Measurements from ENCODE around the gene CDK2AP2.

CDK2AP2 gene

DNA sequence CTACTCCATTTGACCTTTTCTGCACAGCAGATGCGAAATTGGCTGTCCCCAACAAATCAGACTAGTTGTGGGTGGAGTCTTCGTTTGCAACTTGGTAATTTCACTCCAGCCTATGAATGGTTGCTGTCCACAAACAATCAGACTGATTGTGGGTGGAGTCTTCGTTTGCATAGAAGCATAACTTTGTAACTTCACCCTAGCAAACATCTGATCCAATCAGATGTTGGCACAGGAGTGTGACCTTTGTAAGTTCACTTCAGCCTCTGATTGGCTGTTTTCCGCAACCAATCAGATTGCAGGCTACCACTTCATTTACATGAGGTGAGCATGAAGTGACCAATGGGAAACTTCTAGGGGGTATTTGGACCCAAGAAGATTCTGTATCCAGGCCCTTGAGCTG is 31.6 kb upstream of the CDK2AP2 start:
- Histone ChIP-seq H3K27ac (replicated peaks) (no peak overlapping the region), H3K27me3 (ENCODE audit: insufficient read depth, poor library complexity, severe bottlenecking) (no peaks in the 10 kb centered on the region), H3K4me3 (replicated peaks; ENCODE audit: insufficient read depth, low read length) (no peak overlapping the region)
- no peak for DNase-seq (ENCODE audit: low read depth in 1 of 2, low spot score in 1 of 2)
- TF ChIP-seq, protein P1, sequence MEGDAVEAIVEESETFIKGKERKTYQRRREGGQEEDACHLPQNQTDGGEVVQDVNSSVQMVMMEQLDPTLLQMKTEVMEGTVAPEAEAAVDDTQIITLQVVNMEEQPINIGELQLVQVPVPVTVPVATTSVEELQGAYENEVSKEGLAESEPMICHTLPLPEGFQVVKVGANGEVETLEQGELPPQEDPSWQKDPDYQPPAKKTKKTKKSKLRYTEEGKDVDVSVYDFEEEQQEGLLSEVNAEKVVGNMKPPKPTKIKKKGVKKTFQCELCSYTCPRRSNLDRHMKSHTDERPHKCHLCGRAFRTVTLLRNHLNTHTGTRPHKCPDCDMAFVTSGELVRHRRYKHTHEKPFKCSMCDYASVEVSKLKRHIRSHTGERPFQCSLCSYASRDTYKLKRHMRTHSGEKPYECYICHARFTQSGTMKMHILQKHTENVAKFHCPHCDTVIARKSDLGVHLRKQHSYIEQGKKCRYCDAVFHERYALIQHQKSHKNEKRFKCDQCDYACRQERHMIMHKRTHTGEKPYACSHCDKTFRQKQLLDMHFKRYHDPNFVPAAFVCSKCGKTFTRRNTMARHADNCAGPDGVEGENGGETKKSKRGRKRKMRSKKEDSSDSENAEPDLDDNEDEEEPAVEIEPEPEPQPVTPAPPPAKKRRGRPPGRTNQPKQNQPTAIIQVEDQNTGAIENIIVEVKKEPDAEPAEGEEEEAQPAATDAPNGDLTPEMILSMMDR (IDR thresholded peaks at IDR 0.05; ENCODE audit: insufficient read depth, low read length): no peak
- TF ChIP-seq SPI1 (IDR thresholded peaks at IDR 0.05; ENCODE audit: borderline replicate concordance, low read depth): no peak
- no peak for TF ChIP-seq POLR2AphosphoS5 (IDR thresholded peaks at IDR 0.05; ENCODE audit: low read depth)
- no peak for TF ChIP-seq GABPA (IDR thresholded peaks at IDR 0.05; ENCODE audit: low read depth)
- TF ChIP-seq, protein P2, sequence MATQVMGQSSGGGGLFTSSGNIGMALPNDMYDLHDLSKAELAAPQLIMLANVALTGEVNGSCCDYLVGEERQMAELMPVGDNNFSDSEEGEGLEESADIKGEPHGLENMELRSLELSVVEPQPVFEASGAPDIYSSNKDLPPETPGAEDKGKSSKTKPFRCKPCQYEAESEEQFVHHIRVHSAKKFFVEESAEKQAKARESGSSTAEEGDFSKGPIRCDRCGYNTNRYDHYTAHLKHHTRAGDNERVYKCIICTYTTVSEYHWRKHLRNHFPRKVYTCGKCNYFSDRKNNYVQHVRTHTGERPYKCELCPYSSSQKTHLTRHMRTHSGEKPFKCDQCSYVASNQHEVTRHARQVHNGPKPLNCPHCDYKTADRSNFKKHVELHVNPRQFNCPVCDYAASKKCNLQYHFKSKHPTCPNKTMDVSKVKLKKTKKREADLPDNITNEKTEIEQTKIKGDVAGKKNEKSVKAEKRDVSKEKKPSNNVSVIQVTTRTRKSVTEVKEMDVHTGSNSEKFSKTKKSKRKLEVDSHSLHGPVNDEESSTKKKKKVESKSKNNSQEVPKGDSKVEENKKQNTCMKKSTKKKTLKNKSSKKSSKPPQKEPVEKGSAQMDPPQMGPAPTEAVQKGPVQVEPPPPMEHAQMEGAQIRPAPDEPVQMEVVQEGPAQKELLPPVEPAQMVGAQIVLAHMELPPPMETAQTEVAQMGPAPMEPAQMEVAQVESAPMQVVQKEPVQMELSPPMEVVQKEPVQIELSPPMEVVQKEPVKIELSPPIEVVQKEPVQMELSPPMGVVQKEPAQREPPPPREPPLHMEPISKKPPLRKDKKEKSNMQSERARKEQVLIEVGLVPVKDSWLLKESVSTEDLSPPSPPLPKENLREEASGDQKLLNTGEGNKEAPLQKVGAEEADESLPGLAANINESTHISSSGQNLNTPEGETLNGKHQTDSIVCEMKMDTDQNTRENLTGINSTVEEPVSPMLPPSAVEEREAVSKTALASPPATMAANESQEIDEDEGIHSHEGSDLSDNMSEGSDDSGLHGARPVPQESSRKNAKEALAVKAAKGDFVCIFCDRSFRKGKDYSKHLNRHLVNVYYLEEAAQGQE (IDR thresholded peaks at IDR 0.05; ENCODE audit: insufficient replicate concordance, low read depth): no peak

DNA sequence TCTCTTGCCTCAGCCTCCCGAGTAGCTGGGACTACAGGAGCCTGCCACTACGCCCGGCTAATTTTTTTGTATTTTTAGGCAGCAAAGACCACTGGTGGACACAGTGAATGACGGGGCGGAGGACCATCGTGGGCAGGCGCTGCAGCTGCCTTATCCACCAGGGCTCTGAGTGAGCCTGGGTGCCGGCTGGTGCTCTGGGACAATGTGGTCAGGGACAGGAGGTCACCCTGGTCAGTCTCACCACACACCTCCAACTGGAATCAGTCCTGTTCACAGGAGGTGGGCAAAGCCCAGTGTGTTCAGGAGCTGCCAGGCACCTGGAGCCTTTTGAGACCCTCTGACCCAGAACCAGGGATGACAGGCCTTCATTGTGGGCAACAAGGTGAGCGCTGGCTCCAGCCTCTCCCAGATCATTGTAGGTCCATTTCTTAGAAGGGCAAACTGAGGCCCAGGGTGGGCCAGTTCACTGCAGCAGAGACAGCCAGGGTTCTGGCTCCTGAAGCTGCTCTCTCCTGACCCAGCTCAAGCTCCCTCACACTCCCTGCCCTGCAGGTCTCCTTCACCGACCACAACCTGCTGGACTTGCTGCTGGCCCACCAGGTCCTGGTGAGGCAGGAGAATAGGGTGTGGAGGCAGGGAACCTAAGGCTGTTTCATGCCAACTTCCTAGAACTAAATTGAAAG is 31.0 kb upstream of the CDK2AP2 start:
- no peak overlapping the region for H3K27ac ChIP-seq (replicated peaks)
- DNase-seq (ENCODE audit: low read depth in 1 of 2, low spot score in 1 of 2): no peak
- TF ChIP-seq GABPA (IDR thresholded peaks at IDR 0.05; ENCODE audit: low read depth) (no peak), POLR2AphosphoS5 (IDR thresholded peaks at IDR 0.05; ENCODE audit: low read depth) (no peak), SPI1 (IDR thresholded peaks at IDR 0.05; ENCODE audit: borderline replicate concordance, low read depth) (no peak)
- TF ChIP-seq, protein P1 (IDR thresholded peaks at IDR 0.05; ENCODE audit: insufficient read depth, low read length): no peak
- TF ChIP-seq, protein P2 (IDR thresholded peaks at IDR 0.05; ENCODE audit: insufficient replicate concordance, low read depth): no peak
- H3K27me3 ChIP-seq (ENCODE audit: insufficient read depth, poor library complexity, severe bottlenecking): no peaks in the 10 kb centered on the region
- no peak overlapping the region for H3K4me3 ChIP-seq (replicated peaks; ENCODE audit: insufficient read depth, low read length)

DNA sequence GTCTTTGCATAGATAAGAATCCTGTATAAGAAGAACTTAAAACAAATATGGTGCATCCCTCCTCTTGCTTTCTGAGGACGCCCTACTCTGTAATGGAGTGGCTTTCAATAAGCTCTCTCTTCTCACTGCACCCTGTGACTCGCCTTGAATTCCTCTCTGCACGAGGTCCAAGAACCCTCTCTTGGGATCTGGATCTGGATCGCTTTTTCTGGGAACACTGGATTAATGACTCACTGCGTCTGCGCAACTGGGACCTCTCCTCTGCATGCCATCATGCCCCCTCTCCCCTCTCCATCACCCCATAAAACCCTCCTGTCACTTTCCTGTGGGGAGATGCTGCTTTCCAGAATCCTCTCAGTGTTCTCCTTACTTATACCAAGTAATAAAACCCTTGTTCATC is 30.3 kb upstream of the CDK2AP2 start:
- TF ChIP-seq, protein P2 (IDR thresholded peaks at IDR 0.05; ENCODE audit: insufficient replicate concordance, low read depth): no peak
- TF ChIP-seq SPI1 (IDR thresholded peaks at IDR 0.05; ENCODE audit: borderline replicate concordance, low read depth) (no peak), GABPA (IDR thresholded peaks at IDR 0.05; ENCODE audit: low read depth) (no peak), POLR2AphosphoS5 (IDR thresholded peaks at IDR 0.05; ENCODE audit: low read depth) (no peak)
- TF ChIP-seq, protein P1 (IDR thresholded peaks at IDR 0.05; ENCODE audit: insufficient read depth, low read length): no peak
- DNase-seq (ENCODE audit: low read depth in 1 of 2, low spot score in 1 of 2): no peak
- Histone ChIP-seq H3K4me3 (replicated peaks; ENCODE audit: insufficient read depth, low read length) (no peak overlapping the region), H3K27ac (replicated peaks) (no peak overlapping the region), H3K27me3 (ENCODE audit: insufficient read depth, poor library complexity, severe bottlenecking) (no peaks in the 10 kb centered on the region)

Measured in HL-60 (cell line).